Smooth muscle cell of bladder (primary cell): Measurements from ENCODE around the gene OR52R1. TPM values are rescaled to one million over a fixed set of nuclear protein-coding genes. Genes with fewer than 3 reads are reported as not detected.

Experiments
- total RNA-seq: library from RNA; depleted of rRNA; stranded (reverse); fragments of >200 nt; gene quantifications from 2 replicates; pipeline ENCODE4 v1.2.3, GENCODE V29; 2014

Gene OR52R1
- not detected in 2 replicates for total RNA-seq

DNA sequence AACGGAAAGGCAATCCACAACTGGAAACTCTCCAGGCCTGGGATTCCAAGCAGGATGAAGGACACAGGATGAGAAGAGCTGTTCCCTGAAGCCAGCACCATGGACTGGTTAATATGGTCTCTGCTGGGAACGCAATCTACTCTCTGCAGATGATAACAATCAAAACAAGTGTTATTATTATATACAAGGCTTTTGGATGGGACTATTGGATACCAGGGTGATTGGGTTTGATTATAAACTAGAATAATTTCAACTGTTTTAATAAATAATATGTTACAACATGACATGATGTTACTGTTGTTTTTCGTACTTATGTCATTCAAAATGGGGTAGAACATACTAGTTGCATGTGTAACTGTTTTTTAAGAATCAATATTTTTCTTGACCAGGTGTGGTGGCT is at the start of gene OR52R1:
Gene OR52R1, minus strand, starts transcription at position 101 of the 400 bp plus-strand sequence. Its CDS starts 0 bp downstream, at position 101.

DNA sequence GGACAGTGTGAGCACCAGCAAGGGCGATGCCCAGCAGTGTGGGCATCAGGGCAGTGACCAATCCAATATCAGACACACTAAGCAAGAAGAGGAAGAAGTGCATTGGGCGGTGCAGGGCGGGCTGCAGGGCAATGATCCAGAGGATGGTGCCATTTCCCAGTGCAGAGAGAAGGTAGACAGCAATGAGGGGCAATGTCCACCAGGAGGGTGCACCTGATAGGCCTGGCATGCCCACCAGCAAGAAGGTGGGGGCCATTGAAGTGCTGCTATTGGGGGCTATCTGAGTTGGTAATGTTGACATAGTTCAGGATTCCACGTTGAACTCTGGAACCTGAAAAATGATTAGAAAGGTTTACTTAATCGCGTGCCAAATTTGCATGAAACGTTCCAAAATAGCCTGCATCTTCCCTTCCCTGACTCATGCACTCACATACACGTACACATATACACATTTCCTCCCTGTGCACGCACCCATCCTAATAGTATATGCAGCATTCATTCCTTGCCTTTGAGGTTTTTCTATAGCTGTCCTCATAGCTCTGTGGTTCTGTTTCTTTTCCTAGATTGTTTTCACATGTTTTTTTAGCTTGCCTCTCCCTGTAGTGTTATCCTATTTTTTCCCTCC is 44.8 kb upstream of the OR52R1 start, which contains the start of gene OR51S1:
Gene OR51S1, minus strand, starts transcription at position 301 of the 625 bp plus-strand sequence. Its CDS starts 0 bp downstream, at position 301.

DNA sequence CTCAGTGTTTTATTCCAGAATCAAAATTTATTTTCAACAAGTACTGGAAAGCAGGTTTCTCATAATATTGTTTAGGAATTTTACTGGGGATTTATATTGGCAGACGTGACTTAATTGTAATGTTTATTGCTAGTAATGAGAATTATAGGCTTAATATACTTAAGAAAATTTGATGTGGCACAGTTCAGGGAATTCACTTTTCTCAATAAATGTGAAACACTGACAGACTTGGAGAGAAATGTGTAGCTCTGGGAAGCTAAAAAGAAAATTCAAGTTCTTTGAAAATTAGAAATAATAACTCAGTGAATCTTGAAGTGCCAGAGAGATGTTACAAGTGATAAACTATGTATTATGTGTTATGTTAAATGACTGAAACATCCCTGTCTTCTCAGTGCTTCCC is 16.8 kb upstream of the OR52R1 start, which contains the start of gene OR51F2:
Gene OR51F2, plus strand, starts transcription at position 301 of the 400 bp plus-strand sequence. CDS start 101 bp downstream, outside the sequence.

DNA sequence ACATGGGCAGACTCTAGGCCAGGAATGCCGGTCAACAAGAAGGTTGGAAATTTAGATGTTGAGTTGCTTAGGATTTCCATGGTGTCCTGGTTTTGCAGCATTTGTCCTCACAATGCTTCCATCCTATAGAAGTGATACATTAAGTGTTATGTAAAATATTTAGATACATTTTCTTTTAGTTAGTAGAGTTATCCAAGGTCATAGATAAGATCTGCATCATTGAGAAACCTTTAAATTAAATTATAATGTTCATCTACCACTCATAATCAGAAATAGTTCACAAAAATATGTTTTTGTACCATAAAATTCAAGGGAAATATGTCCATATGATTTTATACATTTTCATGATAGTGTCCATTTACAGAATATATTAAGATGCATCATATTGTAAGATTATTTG is 34.3 kb downstream of the OR52R1 start, which contains the start of gene OR51F1:
Gene OR51F1, minus strand, starts transcription at position 101 of the 400 bp plus-strand sequence. Its CDS starts 0 bp downstream, at position 101.

Other genes with a start within 250 kb of the OR52R1 start
- gene OR52I2, start 222.6 kb downstream of the OR52R1 start, total RNA-seq: not detected in 2 replicates
- not detected in 2 replicates for gene OR52I1, start 210.3 kb downstream of the OR52R1 start, total RNA-seq
- 6.0 and 7.5 TPM in 2 replicates for gene TRIM68, start 196.1 kb downstream of the OR52R1 start, total RNA-seq
- not detected in 2 replicates for gene OR51D1, start 166.9 kb downstream of the OR52R1 start, total RNA-seq
- gene OR51E1, start 160.4 kb downstream of the OR52R1 start, total RNA-seq: 0.09 TPM in 1 of 2 replicates, not detected in the other
- 0.09 TPM in 1 of 2 replicates, not detected in the other for gene OR51E2, start 106.5 kb downstream of the OR52R1 start, total RNA-seq
- not detected in 2 replicates for gene MMP26, start 99.6 kb downstream of the OR52R1 start, total RNA-seq
- not detected in 2 replicates for gene OR51F1, start 34.4 kb downstream of the OR52R1 start, total RNA-seq
- not detected in 2 replicates for gene OR51F2, start 16.9 kb upstream of the OR52R1 start, total RNA-seq
- gene OR51S1, start 44.8 kb upstream of the OR52R1 start, total RNA-seq: not detected in 2 replicates
- gene OR51T1, start 77.5 kb upstream of the OR52R1 start, total RNA-seq: not detected in 2 replicates
- not detected in 2 replicates for gene OR51A7, start 99.4 kb upstream of the OR52R1 start, total RNA-seq
- not detected in 2 replicates for gene OR51G2, start 115.0 kb upstream of the OR52R1 start, total RNA-seq
- not detected in 2 replicates for gene OR51G1, start 120.0 kb upstream of the OR52R1 start, total RNA-seq
- gene OR51A4, start 143.2 kb upstream of the OR52R1 start, total RNA-seq: not detected in 2 replicates
- not detected in 2 replicates for gene OR51A2, start 151.3 kb upstream of the OR52R1 start, total RNA-seq
- gene OR51L1, start 190.5 kb upstream of the OR52R1 start, total RNA-seq: under 0.01 TPM in 1 of 2 replicates, not detected in the other
- not detected in 2 replicates for gene OR52J3, start 242.1 kb upstream of the OR52R1 start, total RNA-seq